ENCODE measurements around the gene RESP18. TPM values are rescaled to one million over a fixed set of nuclear protein-coding genes. Genes with fewer than 3 reads are reported as not detected.
"Not testable (repeated sequence)": the region's sequence is repeated elsewhere in the genome, so short reads cannot be mapped to it uniquely, and the experiment has no call there.

Gene RESP18
- total RNA-seq, 1 donor from 2014 or later = not detected

DNA sequence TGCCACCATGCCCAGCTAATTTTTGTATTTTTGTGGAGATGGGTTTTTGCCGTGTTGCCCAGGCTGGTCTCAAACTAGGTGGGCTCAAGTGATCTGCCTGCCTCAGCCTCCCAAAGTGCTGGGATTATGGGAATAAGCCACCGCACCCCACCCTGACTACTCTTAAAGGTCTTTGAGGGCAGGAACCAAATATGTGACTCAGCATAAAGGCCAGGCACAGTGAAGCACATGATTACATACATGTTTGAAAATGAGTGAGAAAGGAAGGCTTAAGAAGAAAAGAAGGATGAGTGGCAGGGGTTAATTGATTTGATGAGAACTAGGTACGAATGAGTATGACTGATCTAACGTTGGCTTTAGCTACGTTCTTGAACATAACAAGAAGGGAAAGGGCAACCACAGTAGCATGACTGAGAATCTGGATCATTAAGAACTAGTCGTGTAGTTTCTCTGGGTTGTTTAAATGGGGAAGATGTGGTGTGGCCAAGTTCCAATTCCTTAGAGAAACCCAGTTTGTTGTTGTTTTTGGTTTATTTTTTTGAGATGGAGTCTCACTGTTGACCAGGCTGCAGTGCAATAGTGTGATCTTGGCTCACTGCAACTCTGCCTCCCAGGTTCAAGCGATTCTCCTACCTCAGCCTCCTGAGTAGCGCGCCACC is 6.8 kb downstream of the RESP18 start:
- DNase-seq (ENCODE audit: low spot score) = no peak

DNA sequence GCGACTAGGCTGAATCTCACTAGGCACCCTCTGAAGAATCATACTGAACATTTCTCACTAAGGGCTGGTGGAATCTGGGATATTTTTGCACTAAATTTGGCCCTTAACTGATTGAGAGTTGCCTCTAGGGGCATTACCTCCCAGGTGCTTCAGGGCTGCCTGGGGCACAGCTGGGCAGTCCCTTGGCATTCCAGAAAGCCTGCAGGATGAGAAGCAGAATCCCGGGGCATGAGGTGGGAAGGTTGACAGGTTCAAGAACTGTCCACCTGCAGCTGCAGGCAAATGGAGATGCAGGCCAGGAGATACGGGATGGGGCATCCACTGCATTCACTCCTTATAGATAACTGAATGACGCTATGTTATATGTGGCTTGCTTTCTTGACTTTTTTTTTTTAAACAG is 7.4 kb downstream of the RESP18 start:
- DNase-seq (ENCODE audit: low spot score) = no peak

DNA sequence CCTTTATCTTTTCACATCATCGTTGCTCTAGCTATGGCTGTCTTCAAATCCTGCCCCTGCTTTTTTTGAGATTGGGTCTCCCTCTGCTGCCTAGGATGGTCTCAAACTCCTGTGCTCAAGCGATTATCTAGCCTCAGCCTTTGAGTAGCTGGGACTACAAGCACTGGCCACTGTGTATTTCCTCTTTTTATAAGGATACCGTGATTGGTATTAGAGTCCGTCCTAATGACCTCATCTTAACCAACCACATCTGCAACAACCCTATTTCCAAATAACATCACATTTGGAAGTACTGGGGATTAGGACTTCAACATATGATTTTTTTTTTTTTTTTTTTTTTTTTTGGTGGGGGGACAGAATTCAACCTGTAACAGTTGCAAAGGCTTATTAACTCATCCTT is 9.1 kb downstream of the RESP18 start:
- DNase-seq (ENCODE audit: low spot score) = no peak

DNA sequence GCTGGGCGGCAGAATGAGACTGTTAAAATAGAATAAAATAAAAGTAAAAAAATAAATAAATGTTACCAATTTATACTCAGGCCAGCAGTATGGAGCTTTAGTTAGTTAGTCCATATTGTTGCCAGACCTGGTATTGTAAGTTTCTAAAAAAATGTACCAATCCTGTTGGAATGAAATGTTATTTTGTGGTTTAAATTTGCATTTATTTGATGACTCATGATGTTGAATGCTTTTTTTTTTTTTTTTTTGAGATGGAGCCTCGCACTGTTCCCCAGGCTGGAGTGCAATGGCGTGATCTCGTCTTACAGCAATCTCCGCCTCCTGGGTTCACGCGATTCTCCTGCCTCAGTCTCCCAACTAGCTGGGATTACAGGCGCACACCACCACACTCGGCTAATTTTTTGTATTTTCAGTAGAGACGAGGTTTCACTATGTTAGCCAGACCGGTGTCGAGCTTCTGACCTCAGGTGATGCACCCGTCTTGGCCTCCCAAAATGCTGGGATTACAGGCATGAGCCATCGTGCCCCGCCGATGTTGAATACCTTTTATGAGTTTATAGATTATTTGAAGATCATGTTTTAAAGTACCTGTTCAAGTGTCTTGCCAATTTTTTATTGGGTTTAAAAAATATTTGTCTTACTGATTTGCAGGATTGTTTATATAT is 17.6 kb downstream of the RESP18 start:
- no peak for DNase-seq (ENCODE audit: low spot score)

- not testable (repeated sequence) for DNase-seq (ENCODE audit: low spot score)
Measured at GRCh38 chr2:219312683-219313263, 19.8 kb downstream of the RESP18 start.

DNA sequence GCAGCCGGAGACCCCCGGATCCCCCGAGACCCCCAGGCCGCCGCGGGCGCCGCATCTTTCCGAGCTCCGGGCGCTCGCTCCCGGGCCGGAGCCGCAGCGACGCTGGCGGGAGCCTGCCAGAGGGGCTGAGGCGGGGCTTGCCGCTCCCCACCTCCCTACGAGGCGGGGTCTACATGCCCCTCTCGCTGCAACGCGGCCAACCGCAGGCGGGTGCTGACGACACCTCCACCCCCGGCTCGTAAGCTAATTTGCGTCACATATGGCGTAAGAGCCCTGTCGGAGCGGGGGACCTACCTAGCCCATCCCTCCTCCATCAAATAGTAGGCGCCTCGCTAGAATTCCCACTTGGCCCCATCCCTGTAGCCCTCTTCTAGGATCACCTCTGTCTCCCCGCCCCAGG is 23.3 kb downstream of the RESP18 start, which contains the start of gene PTPRN:
Gene PTPRN (minus strand): TSS at position 124 of the 400 bp plus-strand sequence. CDS start 69 bp downstream, at position 55.
- DNase-seq (ENCODE audit: low spot score) = no peak

- peak; percentile 54 for DNase-seq (ENCODE audit: low spot score)
Measured at GRCh38 chr2:219308142-219309101, 24.1 kb downstream of the RESP18 start.

GRCh38 chr2:219306047-219306446 is 26.5 kb downstream of the RESP18 start:
- DNase-seq (ENCODE audit: low spot score) = no peak

DNA sequence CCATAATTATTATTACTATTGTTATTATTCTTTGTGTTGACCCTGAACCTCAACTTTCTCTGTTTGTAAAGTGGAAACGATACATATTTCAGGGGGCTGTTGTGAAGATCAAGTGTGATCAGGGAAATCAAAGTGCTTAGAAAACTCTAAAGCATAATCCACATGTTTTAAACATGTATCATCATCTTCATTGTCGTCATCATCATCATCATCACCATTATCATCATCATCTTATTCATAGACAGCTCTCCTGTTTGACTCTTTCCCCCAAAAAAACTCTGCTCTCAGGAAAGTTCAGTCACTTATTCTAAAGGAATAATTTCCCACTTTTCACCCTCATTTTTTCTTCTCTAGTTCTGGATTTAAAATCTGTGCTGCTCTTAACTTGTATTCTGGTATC is 28.3 kb downstream of the RESP18 start:
- no peak for DNase-seq (ENCODE audit: low spot score)

DNA sequence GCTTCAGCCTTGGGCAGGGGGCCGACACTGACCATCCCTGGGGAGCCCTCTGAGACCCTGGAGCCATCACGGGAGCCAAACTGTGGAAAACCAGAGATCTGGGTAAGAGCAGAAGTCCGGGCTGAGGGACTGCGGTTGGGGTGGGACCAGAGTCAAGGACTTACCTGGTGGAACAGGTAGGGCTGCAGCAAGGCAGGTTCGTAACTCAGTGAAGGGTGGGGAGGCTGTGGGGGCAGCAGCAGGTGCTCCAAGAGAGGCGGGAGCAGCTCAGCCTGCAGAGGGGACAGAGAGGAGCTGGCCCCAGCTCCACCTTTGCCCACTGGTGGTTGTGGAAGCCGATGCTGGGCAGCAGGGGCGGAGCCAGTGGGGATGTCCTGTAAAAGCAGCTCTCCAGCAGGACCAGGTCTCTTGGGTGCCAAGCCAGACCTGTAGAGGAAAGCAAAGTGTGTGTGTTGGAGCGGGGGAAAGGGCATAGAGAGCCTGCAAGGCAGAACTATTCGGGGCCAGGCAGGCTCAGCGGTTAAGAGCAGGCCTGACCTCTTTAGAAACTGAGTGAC is 30.1 kb downstream of the RESP18 start:
- DNase-seq (ENCODE audit: low spot score) = no peak

GRCh38 chr2:219300022-219300421 is 32.5 kb downstream of the RESP18 start:
- no peak for DNase-seq (ENCODE audit: low spot score)

DNA sequence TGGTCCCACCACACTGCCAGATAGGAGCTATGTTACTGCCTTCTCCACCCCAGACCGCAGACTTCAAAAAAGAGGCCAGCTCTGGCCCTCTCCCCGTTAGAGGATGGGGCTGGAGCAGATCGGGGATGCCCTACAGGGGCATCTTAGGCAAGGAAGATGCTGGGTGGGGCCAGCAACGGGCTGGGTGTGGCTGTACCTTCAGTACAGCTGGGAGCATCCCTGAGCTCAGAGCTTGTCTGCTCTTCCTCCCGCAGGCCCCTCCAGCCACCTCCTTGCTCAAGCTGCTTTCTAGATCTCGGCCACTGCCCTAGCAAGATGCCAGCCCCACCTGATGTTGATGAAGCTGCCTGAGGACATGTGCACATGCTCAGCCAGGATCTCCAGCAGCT is 33.2 kb downstream of the RESP18 start:
- no peak for DNase-seq (ENCODE audit: low spot score)

GRCh38 chr2:219298759-219299371 is 33.7 kb downstream of the RESP18 start:
- peak; percentile 92 for DNase-seq (ENCODE audit: low spot score)

- DNase-seq (ENCODE audit: low spot score) = no peak
Measured at GRCh38 chr2:219297766-219298456, 34.6 kb downstream of the RESP18 start.

- no peak for DNase-seq (ENCODE audit: low spot score)
Measured at GRCh38 chr2:219296631-219297391, 35.7 kb downstream of the RESP18 start.

- no peak for DNase-seq (ENCODE audit: low spot score)
Measured at GRCh38 chr2:219296142-219296541, 36.4 kb downstream of the RESP18 start.

- peak; percentile 90 for DNase-seq (ENCODE audit: low spot score)
Measured at GRCh38 chr2:219294356-219295351, 37.9 kb downstream of the RESP18 start.

DNA sequence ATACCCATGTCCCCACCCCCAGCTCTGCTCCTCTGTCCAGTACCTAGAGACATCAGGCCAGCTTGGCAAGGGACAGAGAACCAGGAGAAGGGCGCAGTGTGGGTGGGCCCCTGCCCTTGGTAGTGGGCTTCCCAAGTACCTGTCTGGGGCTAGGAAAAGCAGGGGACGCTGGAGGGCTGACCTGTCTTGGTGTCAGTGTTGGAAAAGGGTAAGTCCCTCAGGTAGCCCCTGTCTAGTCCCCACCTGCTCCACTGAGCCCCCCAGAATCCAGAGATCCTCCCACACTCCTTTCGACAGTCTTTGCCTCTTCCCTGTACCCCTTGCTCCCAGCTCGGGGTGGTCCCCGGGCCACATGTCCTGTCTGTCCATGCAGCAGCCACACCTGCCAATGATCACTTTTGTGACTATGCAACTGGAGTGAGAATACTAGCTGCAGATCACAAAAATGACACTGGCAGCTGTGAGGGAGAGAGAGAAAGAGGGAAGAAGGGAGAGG is 38.8 kb downstream of the RESP18 start:
- DNase-seq (ENCODE audit: low spot score) = no peak
